Prostate gland (tissue), 2 donors: ENCODE data around the gene RAET1L.

Source experiments
- POLR2A ChIP-seq: fragments of 450-650 bp; IDR thresholded peaks from one replicate; pipeline ENCODE4 v1.6.1; 2016; ENCODE audit warnings: antibody characterized with exemption, mild to moderate bottlenecking
- POLR2AphosphoS5 ChIP-seq: sonication (generic); formaldehyde crosslinking; IDR thresholded peaks from one replicate; pipeline ENCODE4 v1.6.1; 2017; ENCODE audit warnings: antibody characterized with exemption
- TF ChIP-seq, protein P1 (sequence below), 4 experiments: fragments of 200-600 bp in 2 of 4; fragments of 450-650 bp in 2 of 4; sonication (generic) in 2 of 4; IDR thresholded peaks; 1 replicate in 3 of 4; 2 replicates in 1 of 4; pipeline ENCODE4 v1.5.1; 2016 to 2019; ENCODE audit warnings: antibody characterized with exemption in 4 of 4, mild to moderate bottlenecking in 2 of 4, moderate library complexity in 2 of 4

DNA sequence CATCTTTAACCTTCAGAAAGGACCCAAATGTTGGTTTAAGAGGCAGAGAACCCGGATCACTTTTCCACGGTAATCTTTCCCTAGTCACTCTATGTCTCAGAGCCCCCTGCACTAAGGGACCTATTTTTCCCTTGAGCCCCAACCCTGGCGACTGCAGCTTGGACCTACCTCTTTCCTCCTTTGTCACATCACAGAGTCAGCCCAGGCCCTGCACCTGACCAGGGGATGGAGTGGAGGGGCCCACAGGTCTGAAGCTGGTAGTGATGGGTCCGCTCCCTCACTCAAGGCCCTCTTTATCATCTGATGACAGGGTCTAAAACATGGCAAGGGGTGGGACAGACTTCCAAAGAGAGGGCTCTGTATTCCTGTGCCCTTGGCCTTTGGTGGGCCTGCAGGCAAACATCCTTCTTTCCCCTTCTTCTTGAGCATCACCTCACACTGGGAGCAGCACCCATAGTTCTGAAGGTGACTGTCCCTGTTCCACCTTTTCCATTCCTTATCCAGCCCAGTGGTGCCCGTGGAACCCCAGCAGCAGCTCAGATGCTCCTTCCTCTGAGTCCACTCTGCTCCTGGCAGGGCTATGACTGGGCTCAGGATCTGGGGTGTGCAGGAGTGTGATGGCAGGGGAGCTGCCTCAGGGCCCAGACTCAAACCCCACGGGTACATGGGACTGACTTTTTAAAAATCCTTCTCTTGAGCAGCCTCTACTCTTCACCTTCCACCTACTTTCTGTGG is 6.3 kb downstream of the RAET1L start:
- no peak for TF ChIP-seq POLR2AphosphoS5
- TF ChIP-seq, protein P1, sequence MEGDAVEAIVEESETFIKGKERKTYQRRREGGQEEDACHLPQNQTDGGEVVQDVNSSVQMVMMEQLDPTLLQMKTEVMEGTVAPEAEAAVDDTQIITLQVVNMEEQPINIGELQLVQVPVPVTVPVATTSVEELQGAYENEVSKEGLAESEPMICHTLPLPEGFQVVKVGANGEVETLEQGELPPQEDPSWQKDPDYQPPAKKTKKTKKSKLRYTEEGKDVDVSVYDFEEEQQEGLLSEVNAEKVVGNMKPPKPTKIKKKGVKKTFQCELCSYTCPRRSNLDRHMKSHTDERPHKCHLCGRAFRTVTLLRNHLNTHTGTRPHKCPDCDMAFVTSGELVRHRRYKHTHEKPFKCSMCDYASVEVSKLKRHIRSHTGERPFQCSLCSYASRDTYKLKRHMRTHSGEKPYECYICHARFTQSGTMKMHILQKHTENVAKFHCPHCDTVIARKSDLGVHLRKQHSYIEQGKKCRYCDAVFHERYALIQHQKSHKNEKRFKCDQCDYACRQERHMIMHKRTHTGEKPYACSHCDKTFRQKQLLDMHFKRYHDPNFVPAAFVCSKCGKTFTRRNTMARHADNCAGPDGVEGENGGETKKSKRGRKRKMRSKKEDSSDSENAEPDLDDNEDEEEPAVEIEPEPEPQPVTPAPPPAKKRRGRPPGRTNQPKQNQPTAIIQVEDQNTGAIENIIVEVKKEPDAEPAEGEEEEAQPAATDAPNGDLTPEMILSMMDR (IDR thresholded peaks at IDR 0.05) = no peak
- no peak for TF ChIP-seq POLR2A
